Thoracic aorta (tissue), 2 donors: ENCODE results near the gene BACH2. TPM values are rescaled to one million over a fixed set of nuclear protein-coding genes. Genes with fewer than 3 reads are reported as not detected.

Experiments used
- ATAC-seq: fragments of 150-250 bp; one replicate; pipeline ENCODE4 v1.8.0; 2017; ENCODE audit warnings: low read depth; ENCODE audit not compliant: insufficient number of reproducible peaks, low FRiP score
- DNase-seq: peaks from one replicate; pipeline ENCODE4 v3.0.0-alpha.2; 2020; ENCODE audit warnings: low spot score
- H3K27ac ChIP-seq, 2 donors: fragments of 200-600 bp; sonication (generic); 1 replicate in 1 of 2; 2 replicates in 1 of 2; pipeline ENCODE4 v1.5.1; 2016; ENCODE audit warnings: mild to moderate bottlenecking in 2 of 2, moderate library complexity in 2 of 2
- H3K27me3 ChIP-seq: fragments of 200-600 bp; sonication (generic); replicated peaks from 2 replicates; pipeline ENCODE4 v1.6.0; 2016; ENCODE audit warnings: mild to moderate bottlenecking; ENCODE audit not compliant: insufficient read depth
- H3K36me3 ChIP-seq: fragments of 200-600 bp; sonication (generic); one replicate; pipeline ENCODE4 v1.5.1; 2016
- H3K4me1 ChIP-seq, 2 donors: fragments of 200-600 bp; sonication (generic); 1 replicate in 1 of 2; 2 replicates in 1 of 2; pipeline versions ENCODE4 v1.5.1 to v1.6.0; 2016; ENCODE audit warnings: low read depth in 2 of 2, mild to moderate bottlenecking in 1 of 2; ENCODE audit not compliant: control insufficient read depth in 1 of 2
- H3K4me3 ChIP-seq: fragments of 200-600 bp; sonication (generic); 2 replicates; pipeline ENCODE4 v1.5.1; 2016; ENCODE audit warnings: mild to moderate bottlenecking
- H3K9me3 ChIP-seq: fragments of 200-600 bp; sonication (generic); 2 replicates; pipeline ENCODE4 v1.5.1; 2016
- total RNA-seq, 2 donors: library from RNA; depleted of rRNA; stranded (reverse); fragments of >200 nt; gene quantifications; one replicate each; pipeline versions ENCODE4 v1.1.0 to v1.2.3, GENCODE V29; 2016
- TF ChIP-seq, protein P1 (sequence below): fragments of 200-600 bp; sonication (generic); IDR thresholded peaks from one replicate; pipeline ENCODE4 v1.5.1; 2019; ENCODE audit warnings: antibody characterized with exemption

Gene BACH2
- total RNA-seq, 2 donors from 2014 or later: 6.1 to 17.8 TPM

DNA sequence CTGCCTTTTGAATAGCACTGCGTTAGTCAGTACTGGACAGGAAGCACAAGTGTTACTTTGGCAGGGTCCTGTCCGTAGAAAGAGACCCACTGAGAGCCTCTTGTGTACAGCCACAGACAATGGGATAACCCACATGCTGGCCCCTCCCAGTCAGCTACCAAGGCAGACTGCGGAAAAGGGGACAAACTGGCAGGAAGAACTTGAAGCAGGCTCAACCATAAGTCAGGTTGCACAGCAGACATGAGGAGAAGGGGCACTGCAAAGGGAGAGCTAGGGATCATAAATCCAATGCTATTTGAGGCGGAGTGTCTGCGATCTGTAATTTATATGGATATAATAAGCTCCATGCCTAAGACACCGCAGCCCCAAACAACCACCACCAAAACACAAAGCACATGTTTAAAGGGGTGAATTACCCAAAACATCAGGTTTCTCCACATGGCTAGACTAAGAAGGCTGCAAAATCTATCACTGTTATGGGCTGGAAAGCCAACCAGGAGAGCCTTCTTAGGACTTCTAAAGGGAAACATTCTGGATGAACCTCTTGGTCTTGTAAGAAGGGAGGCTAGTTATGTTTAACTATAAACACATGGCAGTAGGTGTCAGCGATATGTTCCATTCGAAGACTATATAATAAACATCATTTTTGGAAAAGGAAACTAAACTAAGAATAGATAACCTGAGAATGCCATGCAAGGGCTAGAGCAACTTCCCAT lies 141.7 kb downstream of the BACH2 start:
- H3K27ac ChIP-seq: no peak overlapping the region
- H3K36me3 ChIP-seq: no peaks in the 10 kb centered on the region
- no peak overlapping the region for H3K4me3 ChIP-seq
- no peaks in the 10 kb centered on the region for H3K27me3 ChIP-seq
- no peaks in the 10 kb centered on the region for H3K9me3 ChIP-seq
- H3K4me1 ChIP-seq: peaks cover under 1 to 18% of the 10 kb centered on the region in 2 donors
- DNase-seq: no peak
- ATAC-seq: no peak
- TF ChIP-seq, protein P1, sequence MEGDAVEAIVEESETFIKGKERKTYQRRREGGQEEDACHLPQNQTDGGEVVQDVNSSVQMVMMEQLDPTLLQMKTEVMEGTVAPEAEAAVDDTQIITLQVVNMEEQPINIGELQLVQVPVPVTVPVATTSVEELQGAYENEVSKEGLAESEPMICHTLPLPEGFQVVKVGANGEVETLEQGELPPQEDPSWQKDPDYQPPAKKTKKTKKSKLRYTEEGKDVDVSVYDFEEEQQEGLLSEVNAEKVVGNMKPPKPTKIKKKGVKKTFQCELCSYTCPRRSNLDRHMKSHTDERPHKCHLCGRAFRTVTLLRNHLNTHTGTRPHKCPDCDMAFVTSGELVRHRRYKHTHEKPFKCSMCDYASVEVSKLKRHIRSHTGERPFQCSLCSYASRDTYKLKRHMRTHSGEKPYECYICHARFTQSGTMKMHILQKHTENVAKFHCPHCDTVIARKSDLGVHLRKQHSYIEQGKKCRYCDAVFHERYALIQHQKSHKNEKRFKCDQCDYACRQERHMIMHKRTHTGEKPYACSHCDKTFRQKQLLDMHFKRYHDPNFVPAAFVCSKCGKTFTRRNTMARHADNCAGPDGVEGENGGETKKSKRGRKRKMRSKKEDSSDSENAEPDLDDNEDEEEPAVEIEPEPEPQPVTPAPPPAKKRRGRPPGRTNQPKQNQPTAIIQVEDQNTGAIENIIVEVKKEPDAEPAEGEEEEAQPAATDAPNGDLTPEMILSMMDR: no peak

DNA sequence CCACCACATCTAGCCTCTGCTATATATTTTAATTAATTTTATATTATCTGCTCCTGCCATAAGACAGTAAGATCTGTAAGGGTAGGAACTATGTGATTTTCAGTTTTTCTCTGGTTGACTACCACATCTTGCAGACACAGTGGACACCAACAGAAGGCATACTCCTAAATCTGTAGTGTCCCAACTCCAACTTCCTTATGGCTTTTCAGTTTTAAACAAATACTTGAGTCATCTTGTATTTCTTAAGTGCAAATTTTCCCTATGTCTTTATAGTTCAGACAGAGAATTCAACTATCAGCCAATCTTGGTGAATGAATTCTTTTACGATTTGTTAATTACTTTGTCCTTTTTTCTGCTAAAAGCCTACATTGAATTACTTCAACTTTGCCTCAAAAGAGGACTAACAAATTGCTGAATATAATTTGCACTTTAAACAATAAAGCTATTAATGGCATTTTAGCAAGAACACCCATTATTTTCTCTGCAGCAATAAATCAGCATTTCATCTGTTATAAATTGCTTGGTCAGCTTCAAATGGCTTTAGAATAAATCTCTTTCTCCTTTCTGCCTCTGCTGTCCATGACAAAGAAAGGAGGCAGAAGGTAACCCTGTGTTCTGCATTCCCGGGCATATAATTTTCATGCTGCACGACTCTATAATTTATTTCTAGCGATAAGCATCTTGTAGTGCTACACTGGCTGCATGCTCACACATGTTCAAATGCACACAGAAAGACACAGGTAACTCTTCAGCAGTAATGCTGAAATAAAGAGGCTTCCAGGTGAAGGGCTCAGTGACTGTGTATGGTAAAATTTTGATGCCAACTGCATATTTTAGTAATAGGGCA lies 144.8 kb downstream of the BACH2 start:
- Histone ChIP-seq H3K27ac (no peak overlapping the region), H3K36me3 (no peaks in the 10 kb centered on the region), H3K9me3 (no peaks in the 10 kb centered on the region), H3K27me3 (no peaks in the 10 kb centered on the region), H3K4me3 (no peak overlapping the region), H3K4me1 (no peaks in the 10 kb centered on the region)
- TF ChIP-seq, protein P1: no peak
- DNase-seq (no peak), ATAC-seq (no peak)

DNA sequence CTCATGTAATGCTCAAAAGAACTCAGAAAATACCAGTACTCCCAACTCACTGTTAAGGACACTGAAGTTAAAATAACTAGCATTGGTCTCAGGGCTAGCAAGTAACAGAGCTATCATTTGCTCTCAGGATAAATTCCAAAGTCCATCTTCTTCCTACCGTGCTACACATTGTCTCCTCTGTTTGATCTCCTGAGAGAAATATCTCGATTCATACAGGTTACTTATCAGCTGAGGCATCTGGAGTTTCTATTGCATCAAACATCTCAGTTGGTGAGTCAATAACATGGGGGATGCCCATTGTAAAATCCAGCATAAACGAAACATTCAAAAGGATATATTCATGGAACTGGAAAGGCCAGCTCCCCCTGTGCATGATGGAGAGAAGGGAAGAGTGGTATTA lies 147.4 kb downstream of the BACH2 start:
- ATAC-seq: no peak
- TF ChIP-seq, protein P1: no peak
- no peaks in the 10 kb centered on the region for H3K27me3 ChIP-seq
- no peak overlapping the region for H3K4me3 ChIP-seq
- no peak overlapping the region for H3K27ac ChIP-seq
- H3K9me3 ChIP-seq: no peaks in the 10 kb centered on the region
- no peaks in the 10 kb centered on the region for H3K36me3 ChIP-seq
- DNase-seq: no peak
- H3K4me1 ChIP-seq: no peaks in the 10 kb centered on the region

DNA sequence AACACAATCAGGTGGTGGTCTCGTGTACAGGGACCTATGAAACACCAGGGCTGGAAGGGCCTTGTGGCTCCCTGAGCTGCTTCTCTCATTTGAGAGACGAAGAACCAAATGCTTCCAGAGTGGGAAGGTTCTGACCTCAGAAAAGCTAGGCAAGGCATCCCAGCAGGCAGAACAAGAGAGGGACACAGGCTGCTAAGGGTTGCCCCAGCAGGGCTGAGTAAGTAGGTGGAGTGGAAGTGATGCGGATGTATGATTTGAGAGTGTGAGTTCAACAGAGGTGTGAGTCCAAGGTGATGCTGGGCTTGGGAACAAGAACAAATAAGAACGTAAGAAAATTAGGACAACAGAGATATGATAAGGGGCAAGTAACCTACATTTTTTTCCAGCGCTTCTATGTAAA lies 147.8 kb downstream of the BACH2 start:
- TF ChIP-seq, protein P1: no peak
- no peaks in the 10 kb centered on the region for H3K27me3 ChIP-seq
- ATAC-seq (no peak), DNase-seq (no peak)
- H3K4me3 ChIP-seq: no peak overlapping the region
- H3K27ac ChIP-seq: no peak overlapping the region
- no peaks in the 10 kb centered on the region for H3K4me1 ChIP-seq
- H3K9me3 ChIP-seq: no peaks in the 10 kb centered on the region
- no peaks in the 10 kb centered on the region for H3K36me3 ChIP-seq

DNA sequence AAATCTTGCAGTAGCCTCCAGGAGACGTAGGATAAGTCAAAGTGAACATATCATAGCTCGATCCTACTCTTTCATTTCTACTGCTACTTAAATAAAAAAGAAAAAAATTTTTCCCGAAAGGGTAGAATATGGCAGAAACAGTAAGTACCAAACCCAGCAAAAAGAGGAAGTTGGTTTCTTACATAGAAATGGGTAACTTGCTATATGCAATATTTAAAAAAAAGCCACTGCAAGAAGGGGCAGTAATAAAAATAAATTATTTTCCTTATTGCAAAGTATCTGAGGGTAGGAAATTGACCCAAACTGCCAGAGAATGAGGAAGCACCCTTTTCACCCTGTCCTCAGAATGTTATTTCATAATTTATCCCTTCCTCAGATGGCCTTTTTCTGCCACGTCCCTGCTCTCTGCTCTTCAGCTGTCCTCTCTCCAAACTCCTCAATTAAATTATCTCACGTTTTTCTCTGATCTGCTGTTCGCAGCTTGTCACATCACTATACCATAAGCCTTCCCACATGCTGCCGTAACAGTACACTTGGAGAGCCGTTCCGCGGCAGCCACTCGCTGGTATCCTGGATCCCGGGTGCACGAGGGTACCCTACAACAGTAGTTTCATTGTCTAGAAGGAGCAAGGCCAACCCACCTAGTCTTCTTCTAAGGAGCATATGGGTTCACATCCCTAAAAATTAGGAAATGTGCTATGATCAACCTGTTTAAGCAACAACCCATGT lies 149.6 kb downstream of the BACH2 start:
- Histone ChIP-seq H3K9me3 (no peaks in the 10 kb centered on the region), H3K4me3 (no peak overlapping the region), H3K36me3 (no peaks in the 10 kb centered on the region), H3K27ac (no peak overlapping the region), H3K4me1 (no peaks in the 10 kb centered on the region), H3K27me3 (no peaks in the 10 kb centered on the region)
- DNase-seq (no peak), ATAC-seq (no peak)
- TF ChIP-seq, protein P1: no peak
